HG03558 (cell line): ENCODE results near the gene ZMAT1.
"Not testable (repeated sequence)": the region's sequence is repeated elsewhere in the genome, so short reads cannot be mapped to it uniquely, and the experiment has no call there.

ENCODE experiments used
- ATAC-seq: cut with Tn5 transposase; IDR thresholded peaks from one replicate; pipeline ENCODE4 v1.9.1; 2021; ENCODE audit warnings: moderate number of reproducible peaks; ENCODE audit not compliant: unreplicated experiment; ENCODE audit errors: extremely low read depth

ZMAT1 gene

DNA sequence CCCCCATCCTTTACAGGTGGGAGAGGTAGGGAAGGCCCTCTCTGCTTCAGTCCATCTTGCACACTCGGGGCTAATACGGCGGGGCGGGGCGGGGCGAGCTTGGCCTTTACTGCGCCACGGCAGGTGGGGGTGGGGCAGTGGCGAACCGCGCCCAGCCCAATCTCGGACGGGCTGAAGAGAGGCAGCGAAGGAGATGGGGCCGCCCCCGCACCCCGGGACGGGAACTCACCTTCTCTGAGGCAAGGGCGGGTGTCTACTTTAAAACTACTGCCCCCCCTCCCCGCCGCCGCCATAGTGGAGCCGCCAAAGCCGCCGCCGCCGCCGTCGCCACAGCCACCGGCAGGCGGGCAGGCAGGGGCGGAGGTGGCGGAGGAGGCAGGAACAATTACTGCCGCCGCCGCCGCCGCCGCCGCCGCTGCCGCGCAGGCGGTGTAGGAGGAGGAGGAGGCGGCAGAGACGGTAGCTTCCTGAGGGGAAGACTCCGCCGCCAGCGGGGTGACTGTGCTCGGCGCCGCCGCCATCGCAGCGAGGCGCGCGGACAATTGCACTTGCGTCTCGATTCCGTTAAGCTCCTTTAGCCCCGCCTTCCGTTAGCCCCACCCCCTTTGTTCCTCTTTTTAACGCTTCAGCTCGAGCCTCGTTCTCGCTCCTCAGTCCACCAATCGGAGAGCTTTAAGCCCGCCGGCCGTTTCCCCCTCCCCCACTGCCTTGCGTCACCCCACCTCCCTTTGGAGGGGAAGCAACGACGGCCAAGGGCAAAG lies at the start of gene ZMAT1:
TSS of gene ZMAT1 (minus strand) at position 540 of the 761 bp plus-strand sequence. CDS start at position 521, 19 bp downstream.
- ATAC-seq = peak; percentile 84

DNA sequence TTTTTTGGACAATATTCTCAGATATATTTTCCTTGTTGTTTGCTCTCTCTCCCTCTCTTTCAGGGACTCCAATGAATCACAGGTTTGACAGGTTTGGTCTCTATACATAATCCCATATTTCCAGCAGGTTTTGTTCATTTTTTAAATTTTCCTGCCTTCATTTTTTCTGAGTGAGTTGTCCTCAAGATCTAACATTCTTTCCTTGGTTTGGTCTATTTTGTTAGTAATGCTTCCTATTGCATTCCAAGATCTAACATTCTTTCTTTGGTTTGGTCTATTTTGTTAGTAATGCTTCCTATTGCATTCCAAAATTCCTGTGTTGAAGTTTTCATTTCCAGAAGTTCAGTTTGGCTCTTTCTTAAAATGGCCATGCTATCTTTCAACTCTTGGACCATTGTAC lies 45.3 kb upstream of the ZMAT1 start:
- no peak for ATAC-seq

DNA sequence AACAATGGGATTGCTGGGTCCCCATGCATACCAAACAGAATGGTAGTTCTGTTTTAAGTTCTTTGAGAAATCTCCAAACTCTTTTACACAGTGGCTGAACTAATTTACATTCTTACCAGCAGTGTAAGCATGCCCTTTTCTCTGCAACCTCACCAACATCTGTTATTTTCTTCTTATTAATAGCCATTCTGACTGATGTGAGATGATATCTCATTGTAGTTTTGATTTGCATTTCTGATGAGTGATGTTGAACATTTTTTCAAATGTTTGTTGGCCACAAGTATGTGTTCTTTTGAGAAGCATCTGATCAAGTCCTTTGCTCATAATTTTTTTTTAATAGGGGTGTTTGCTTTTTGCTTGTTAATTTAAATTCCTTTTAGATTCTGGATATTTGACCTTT lies 41.2 kb upstream of the ZMAT1 start:
- ATAC-seq = no peak

DNA sequence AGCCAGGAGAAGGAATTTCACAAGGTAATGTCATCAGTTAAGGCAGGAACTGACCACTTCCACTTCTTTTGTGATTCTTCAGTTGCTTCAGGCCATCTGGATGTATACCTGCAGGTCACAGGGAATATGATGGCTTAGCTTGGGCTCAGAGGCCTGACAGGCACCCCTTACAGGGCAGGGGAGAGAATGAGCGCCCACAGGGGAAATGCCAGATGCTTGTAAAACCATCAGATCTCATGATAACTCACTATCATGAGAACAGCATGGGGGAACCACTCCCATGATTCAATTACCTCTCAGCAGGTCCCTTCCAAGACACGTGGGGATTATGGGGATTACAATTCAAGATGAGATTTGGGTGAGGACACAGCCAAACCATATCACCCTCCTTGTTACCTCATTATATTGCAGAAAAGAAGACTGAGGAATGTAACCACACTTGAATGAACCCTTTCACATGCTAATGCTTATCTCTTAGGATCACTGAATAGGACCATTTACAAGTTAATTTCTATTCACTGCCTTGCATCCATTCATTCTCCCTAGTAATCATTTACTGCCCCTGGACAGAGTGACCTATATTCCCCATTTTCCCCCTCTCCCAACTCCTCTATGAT lies 33.2 kb upstream of the ZMAT1 start:
- not testable (repeated sequence) for ATAC-seq

DNA sequence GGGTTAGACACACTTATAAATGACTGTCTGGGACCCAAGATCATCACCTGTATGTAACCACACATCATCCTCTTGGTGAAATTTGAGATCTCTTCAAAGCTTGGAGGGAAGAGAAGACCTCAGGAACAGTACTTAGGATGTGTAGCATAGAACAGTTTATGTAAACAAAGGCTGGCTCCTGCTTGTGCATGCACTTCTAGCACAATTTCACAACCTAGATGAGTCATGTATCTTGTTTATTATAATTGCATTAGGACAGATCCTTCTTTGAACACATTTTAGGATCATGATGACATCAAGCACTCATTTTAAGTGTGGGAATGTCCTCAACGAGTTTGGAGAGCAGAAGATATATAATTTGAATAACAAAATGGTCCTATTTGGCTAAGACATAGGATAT lies 26.3 kb upstream of the ZMAT1 start:
- no peak for ATAC-seq

DNA sequence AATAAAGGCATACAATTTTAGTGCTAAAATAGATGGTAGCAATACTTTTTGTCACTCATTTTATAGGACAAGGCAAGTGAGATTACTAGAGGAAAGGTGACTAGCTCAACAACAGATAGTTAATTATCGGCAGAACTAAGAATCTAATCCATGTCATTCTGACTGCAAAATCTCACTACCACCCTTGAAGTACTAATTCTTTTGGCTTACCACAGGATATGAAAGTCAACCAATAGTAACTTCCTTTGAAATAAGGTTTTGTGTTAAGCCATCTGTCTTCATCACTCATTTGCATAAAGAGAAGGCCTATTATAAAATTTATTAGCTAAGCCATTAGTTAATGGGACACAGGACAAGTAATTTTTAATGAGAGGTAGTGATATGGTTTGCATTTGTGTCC lies 25.3 kb upstream of the ZMAT1 start:
- ATAC-seq = no peak

DNA sequence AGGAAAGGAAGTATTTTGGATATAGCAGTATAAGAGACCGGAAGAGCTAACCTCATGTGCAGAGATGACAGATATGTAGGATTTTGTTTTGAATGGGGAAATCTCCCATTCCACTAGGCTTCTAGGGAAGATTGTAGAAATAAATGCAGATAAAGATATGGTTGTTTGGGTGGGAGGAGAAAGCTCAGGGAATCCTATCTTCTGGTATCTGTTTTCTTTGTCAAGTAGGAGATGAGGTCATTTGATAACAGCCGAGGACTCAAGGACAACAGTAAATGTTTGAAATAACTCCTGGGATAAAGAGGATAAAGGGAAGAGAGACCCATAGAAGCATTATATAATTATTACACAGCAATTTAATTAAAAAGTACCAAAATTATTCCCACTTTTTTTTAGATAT lies 24.7 kb upstream of the ZMAT1 start:
- ATAC-seq = no peak

DNA sequence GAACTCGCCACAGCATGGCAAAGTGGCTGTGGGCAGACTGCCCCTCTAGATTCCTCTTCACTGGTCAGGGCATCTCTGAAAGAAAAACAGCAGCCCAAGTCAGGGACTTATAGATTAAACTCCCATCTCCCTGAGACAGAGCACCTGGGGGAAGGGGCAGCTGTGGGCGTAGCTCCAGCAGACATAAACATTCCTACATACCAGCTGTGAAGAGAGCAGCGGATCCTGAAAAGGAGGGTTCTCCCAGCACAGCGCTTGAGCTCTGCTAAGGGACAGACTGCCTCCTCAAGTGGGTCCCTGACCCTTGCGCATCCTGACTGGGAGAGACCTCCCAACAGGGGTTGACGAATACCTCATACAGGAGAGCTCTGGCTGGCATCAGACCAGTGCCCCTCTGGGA lies 18.8 kb upstream of the ZMAT1 start:
- no peak for ATAC-seq

DNA sequence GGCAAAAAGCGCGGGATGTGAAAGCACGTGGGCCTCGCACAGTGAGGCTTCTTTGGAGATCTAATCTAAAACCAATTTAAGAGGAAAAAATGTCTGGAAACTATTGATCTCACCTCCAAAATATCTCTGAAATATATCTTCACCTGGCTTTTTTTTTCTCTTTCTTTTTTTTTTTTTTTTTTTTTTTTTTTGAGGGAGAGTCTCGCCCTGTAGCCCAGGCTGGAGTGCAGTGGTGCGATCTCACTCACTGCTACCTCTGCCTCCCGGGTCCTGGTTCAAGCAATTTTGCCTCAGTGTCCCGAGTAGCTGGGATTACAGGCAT lies 383 bp upstream of the ZMAT1 start:
- no peak for ATAC-seq

DNA sequence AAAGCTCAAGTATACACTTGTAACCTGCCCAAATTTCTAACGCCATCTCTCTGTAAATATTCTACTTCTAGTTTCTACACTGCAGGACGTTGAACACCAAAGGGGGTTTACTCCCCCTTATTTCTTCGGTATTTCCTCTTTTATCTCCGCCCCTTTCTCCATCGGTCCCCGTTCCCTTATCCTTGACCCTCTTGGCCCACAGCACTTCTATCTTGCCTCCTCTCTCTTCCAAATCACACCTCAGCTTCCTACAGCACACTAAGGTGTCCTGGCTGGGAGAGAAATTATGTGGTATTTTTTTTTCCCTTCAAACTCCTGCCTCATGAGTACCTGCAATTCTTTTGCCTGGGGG lies 715 bp downstream of the ZMAT1 start:
- no peak for ATAC-seq

DNA sequence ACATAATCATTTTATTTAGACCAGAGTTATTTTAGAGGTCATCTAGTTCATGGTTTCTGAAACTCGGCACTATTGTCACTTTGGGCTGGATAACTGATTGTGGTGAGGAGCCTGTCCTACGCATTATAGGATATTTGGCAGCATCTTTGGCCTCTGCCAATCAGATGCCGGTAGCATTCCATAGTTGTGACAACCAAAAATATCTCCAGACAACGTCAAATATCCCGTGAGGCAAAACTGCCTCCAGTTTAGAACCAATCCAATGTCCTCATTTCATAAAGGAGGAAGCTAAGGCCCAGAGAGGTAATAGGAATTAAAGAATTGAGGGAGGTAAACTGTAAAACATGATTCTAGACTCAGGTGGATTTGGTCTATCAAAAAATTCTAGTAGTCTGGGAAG lies 6.1 kb downstream of the ZMAT1 start:
- ATAC-seq = no peak

DNA sequence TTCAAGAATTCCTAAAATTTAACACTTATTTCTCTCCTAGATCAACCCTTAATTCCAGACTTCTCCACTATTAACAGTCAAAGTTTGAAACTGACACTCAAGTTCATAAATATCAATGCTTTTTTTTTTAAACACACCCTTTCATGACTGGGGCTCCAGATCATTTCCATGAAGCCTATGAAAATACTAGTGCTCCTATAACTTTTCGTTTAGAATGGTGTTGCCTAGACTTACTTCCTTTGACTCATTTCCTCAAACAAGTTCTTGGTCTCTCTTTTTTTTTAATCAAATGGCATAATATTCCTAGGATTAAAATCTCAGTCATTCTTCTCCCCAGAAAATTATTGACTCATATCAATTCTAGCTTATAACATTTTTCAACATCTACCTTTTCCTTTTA lies 13.1 kb downstream of the ZMAT1 start:
- no peak for ATAC-seq

DNA sequence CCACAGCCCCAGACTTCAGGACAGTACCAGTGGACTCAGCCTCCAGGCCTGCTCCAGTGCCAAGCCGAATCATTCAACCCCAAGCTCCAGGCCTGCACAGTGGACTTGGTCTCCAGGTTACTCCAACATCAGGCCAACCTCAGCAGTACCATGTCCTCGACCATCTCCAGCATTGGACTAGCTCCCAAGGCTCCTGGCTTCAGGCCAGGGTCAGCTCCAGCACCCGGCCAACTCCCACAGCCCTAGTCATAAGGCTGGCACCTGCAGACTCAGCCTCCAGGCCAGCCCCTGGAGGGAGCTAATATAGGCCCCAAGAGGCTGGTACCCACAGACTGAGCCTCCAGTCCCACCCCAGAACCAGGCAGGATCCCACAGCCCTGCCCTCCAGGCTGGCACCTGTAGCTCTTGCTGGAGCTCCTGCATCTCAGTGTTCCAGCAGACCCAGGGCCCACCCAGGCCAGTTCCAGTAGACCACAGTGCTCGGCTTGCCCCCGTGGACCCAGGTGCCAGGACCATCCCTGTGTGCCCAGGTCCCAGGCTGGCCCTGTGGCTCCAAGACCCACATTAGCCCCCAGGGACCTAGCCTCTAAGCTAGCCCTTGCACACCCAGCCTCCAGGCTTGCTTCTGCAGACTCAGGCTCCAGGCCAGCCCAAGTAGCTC lies 25.6 kb downstream of the ZMAT1 start:
- no peak for ATAC-seq

DNA sequence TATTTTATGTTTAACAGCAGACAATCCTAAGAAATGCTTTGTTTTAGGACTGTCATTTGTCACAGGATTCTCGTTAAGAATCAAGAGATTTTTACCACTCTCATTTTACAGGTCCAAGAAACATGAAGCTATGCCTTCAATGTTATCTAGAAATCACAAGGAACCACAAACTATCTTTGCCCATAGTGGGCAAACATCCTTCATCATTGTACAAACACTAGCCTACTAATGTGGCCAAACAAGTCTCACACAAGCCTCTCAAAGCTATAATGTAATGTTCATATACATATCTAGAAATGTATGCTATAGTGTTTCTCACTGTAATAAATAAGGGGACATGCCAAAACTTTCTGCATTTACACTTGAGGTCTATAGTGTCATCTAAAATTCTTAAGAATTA lies 26.8 kb downstream of the ZMAT1 start:
- no peak for ATAC-seq
